Measurements from ENCODE around the gene CDH16. TPM values are rescaled to one million over a fixed set of nuclear protein-coding genes. Genes with fewer than 3 reads are reported as not detected.

Gene CDH16
- total RNA-seq, 1 donor from 2014 or later = not detected

DNA sequence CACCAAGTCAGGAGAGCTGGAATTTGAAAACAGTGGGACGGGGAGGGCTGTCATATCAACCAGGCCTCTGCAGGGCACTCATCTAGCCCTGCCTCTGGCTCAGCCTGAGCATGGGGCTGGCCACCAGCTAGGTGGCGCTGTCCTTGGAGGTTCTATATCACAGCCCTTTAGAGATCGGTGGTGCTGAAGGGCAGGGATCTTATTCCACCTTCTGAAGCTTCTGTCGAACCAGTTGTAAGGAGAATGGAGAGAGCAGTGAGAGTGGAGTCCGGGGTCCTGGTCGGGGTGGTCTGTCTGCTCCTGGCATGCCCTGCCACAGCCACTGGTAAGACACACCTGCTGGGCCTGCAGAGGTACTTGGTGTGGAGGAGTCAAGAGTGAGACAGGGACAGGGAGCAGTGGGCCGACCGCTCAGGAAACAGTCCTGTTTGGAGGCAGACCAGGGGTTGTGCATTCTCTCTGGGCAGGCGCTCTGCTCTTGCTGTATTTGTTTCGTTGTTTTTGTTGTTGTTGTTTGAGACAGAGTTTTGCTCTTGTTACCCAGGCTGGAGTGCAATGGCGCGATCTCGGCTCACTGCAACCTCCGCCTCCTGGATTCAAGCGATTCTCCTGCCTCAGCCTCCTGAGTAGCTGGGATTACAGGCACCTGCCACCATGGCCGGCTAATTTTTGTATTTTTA, 42.5 kb upstream of the CDH16 start, which contains the start of gene CES3:
TSS of gene CES3 (plus strand) at position 202 of the 680 bp plus-strand sequence. CDS start at position 244, 42 bp downstream.
- H3K9me3 ChIP-seq (ENCODE audit: insufficient read depth, low read depth, low read length) = no peaks in the 10 kb centered on the region
- Mint-ChIP-seq H3K27ac (ENCODE audit: unreplicated experiment) (peak within 1 kb of the TSS; percentile 53), H3K4me1 (ENCODE audit: low read depth, unreplicated experiment) (no peaks in the 10 kb centered on the region), H3K4me3 (ENCODE audit: unreplicated experiment) (peak within 1 kb of the TSS; percentile 20), H3K36me3 (ENCODE audit: low read depth, unreplicated experiment) (peaks cover 2% of the 10 kb centered on the region), H3K27me3 (ENCODE audit: low read depth, unreplicated experiment) (peaks cover 38% of the 10 kb centered on the region), H3K9me3 (ENCODE audit: unreplicated experiment) (peaks cover 1% of the 10 kb centered on the region)
- no peak for TF ChIP-seq EZH2 (IDR thresholded peaks at IDR 0.05; ENCODE audit: insufficient read depth, low read length)
- TF ChIP-seq, protein P1, sequence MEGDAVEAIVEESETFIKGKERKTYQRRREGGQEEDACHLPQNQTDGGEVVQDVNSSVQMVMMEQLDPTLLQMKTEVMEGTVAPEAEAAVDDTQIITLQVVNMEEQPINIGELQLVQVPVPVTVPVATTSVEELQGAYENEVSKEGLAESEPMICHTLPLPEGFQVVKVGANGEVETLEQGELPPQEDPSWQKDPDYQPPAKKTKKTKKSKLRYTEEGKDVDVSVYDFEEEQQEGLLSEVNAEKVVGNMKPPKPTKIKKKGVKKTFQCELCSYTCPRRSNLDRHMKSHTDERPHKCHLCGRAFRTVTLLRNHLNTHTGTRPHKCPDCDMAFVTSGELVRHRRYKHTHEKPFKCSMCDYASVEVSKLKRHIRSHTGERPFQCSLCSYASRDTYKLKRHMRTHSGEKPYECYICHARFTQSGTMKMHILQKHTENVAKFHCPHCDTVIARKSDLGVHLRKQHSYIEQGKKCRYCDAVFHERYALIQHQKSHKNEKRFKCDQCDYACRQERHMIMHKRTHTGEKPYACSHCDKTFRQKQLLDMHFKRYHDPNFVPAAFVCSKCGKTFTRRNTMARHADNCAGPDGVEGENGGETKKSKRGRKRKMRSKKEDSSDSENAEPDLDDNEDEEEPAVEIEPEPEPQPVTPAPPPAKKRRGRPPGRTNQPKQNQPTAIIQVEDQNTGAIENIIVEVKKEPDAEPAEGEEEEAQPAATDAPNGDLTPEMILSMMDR (IDR thresholded peaks at IDR 0.05; ENCODE audit: insufficient read depth, low read depth, low read length) = peak; percentile 84
- no peak within 1 kb of the TSS for H3K27ac ChIP-seq (ENCODE audit: low read depth, low read length)
- DNase-seq (ENCODE audit: low read depth) (peak; percentile 24), FAIRE-seq (peak; percentile 58)
- H3K27me3 ChIP-seq (ENCODE audit: insufficient read depth, low read length) = peaks cover 15% of the 10 kb centered on the region
- H3K79me2 ChIP-seq (ENCODE audit: insufficient read depth, low read length) = no peaks in the 10 kb centered on the region
- H4K20me1 ChIP-seq (ENCODE audit: insufficient read depth, low read length) = no peaks in the 10 kb centered on the region
- no peak within 1 kb of the TSS for H3K4me2 ChIP-seq (ENCODE audit: low read length)
- H3K4me1 ChIP-seq (ENCODE audit: insufficient read depth, low read length) = no peaks in the 10 kb centered on the region
- no peaks in the 10 kb centered on the region for H3K36me3 ChIP-seq (ENCODE audit: insufficient read depth, low read length)
- no peak within 1 kb of the TSS for H3K9ac ChIP-seq (ENCODE audit: low read length)
- H3K4me3 ChIP-seq (ENCODE audit: insufficient read depth, low read depth, low read length) = no peak within 1 kb of the TSS
- peak within 1 kb of the TSS; percentile 38 for H2AFZ ChIP-seq (ENCODE audit: low read depth, low read length)

- Histone ChIP-seq H3K4me3 (ENCODE audit: insufficient read depth, low read depth, low read length) (no peak overlapping the region), H4K20me1 (ENCODE audit: insufficient read depth, low read length) (no peaks in the 10 kb centered on the region), H3K36me3 (ENCODE audit: insufficient read depth, low read length) (no peaks in the 10 kb centered on the region), H3K4me2 (ENCODE audit: low read length) (no peak overlapping the region), H2AFZ (ENCODE audit: low read depth, low read length) (no peak overlapping the region), H3K4me1 (ENCODE audit: insufficient read depth, low read length) (no peaks in the 10 kb centered on the region), H3K79me2 (ENCODE audit: insufficient read depth, low read length) (no peaks in the 10 kb centered on the region), H3K27ac (ENCODE audit: low read depth, low read length) (no peak overlapping the region), H3K9me3 (ENCODE audit: insufficient read depth, low read depth, low read length) (no peaks in the 10 kb centered on the region), H3K27me3 (ENCODE audit: insufficient read depth, low read length) (peaks cover 13% of the 10 kb centered on the region), H3K9ac (ENCODE audit: low read length) (no peak overlapping the region)
- no peak for DNase-seq (ENCODE audit: low read depth)
- Mint-ChIP-seq H3K9me3 (ENCODE audit: unreplicated experiment) (peaks cover 1% of the 10 kb centered on the region), H3K4me1 (ENCODE audit: low read depth, unreplicated experiment) (no peaks in the 10 kb centered on the region), H3K27me3 (ENCODE audit: low read depth, unreplicated experiment) (peaks cover 34% of the 10 kb centered on the region), H3K36me3 (ENCODE audit: low read depth, unreplicated experiment) (peaks cover 2% of the 10 kb centered on the region), H3K4me3 (ENCODE audit: unreplicated experiment) (no peak overlapping the region), H3K27ac (ENCODE audit: unreplicated experiment) (no peak overlapping the region)
- FAIRE-seq = no peak
- TF ChIP-seq, protein P1 (IDR thresholded peaks at IDR 0.05; ENCODE audit: insufficient read depth, low read depth, low read length) = no peak
- TF ChIP-seq EZH2 (IDR thresholded peaks at IDR 0.05; ENCODE audit: insufficient read depth, low read length) = no peak
Observed at GRCh38 chr16:66960270-66960669, 41.6 kb upstream of the CDH16 start.

- H3K27ac Mint-ChIP-seq (ENCODE audit: unreplicated experiment) = no peak overlapping the region
- Histone ChIP-seq H4K20me1 (ENCODE audit: insufficient read depth, low read length) (no peaks in the 10 kb centered on the region), H3K9me3 (ENCODE audit: insufficient read depth, low read depth, low read length) (no peaks in the 10 kb centered on the region), H3K4me3 (ENCODE audit: insufficient read depth, low read depth, low read length) (no peak overlapping the region), H3K27ac (ENCODE audit: low read depth, low read length) (no peak overlapping the region), H3K4me1 (ENCODE audit: insufficient read depth, low read length) (no peaks in the 10 kb centered on the region), H3K79me2 (ENCODE audit: insufficient read depth, low read length) (no peaks in the 10 kb centered on the region), H3K9ac (ENCODE audit: low read length) (no peak overlapping the region), H2AFZ (ENCODE audit: low read depth, low read length) (no peak overlapping the region), H3K27me3 (ENCODE audit: insufficient read depth, low read length) (peaks cover 11% of the 10 kb centered on the region), H3K4me2 (ENCODE audit: low read length) (no peak overlapping the region), H3K36me3 (ENCODE audit: insufficient read depth, low read length) (no peaks in the 10 kb centered on the region)
- peaks cover 29% of the 10 kb centered on the region for H3K27me3 Mint-ChIP-seq (ENCODE audit: low read depth, unreplicated experiment)
- H3K4me3 Mint-ChIP-seq (ENCODE audit: unreplicated experiment) = no peak overlapping the region
- no peak for DNase-seq (ENCODE audit: low read depth)
- TF ChIP-seq EZH2 (IDR thresholded peaks at IDR 0.05; ENCODE audit: insufficient read depth, low read length) = no peak
- TF ChIP-seq, protein P1 (IDR thresholded peaks at IDR 0.05; ENCODE audit: insufficient read depth, low read depth, low read length) = no peak
- no peaks in the 10 kb centered on the region for H3K36me3 Mint-ChIP-seq (ENCODE audit: low read depth, unreplicated experiment)
- peaks cover 1% of the 10 kb centered on the region for H3K9me3 Mint-ChIP-seq (ENCODE audit: unreplicated experiment)
- no peaks in the 10 kb centered on the region for H3K4me1 Mint-ChIP-seq (ENCODE audit: low read depth, unreplicated experiment)
- no peak for FAIRE-seq
Observed at GRCh38 chr16:66959704-66960161, 41.0 kb upstream of the CDH16 start.
